GM12873 (cell line): ENCODE results near the gene SRP9.

Experiments used
- TF ChIP-seq, protein P1 (sequence below): IDR thresholded peaks from 2 replicates; pipeline ENCODE4 v1.5.1; 2012; ENCODE audit warnings: low read depth, mild to moderate bottlenecking, moderate library complexity, low read length, control low read depth; ENCODE audit not compliant: insufficient read depth; ENCODE audit errors: missing control alignments

SRP9 gene

DNA sequence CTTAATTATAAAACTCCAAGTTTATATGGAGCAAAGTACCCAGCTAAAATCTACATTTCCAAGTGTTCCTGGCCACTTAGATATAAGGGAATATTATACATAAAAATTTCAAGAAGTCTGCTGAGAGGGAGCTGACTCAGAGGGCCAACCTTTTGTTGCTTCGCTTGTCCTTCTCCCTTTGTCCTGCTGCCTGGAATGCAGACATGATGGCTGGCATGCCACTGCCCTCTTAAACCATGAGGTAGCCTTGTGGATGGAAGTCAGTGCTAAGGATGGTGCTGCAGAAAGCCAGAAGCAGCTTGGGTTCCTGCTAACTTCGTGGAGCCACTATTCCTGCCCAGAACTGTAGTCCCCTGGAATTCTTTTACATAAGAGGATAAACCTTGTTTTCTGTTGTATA, 38.9 kb upstream of the SRP9 start:
- TF ChIP-seq, protein P1, sequence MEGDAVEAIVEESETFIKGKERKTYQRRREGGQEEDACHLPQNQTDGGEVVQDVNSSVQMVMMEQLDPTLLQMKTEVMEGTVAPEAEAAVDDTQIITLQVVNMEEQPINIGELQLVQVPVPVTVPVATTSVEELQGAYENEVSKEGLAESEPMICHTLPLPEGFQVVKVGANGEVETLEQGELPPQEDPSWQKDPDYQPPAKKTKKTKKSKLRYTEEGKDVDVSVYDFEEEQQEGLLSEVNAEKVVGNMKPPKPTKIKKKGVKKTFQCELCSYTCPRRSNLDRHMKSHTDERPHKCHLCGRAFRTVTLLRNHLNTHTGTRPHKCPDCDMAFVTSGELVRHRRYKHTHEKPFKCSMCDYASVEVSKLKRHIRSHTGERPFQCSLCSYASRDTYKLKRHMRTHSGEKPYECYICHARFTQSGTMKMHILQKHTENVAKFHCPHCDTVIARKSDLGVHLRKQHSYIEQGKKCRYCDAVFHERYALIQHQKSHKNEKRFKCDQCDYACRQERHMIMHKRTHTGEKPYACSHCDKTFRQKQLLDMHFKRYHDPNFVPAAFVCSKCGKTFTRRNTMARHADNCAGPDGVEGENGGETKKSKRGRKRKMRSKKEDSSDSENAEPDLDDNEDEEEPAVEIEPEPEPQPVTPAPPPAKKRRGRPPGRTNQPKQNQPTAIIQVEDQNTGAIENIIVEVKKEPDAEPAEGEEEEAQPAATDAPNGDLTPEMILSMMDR: no peak

- TF ChIP-seq, protein P1: no peak
Observed at GRCh38 chr1:225739542-225740107, 38.0 kb upstream of the SRP9 start.

DNA sequence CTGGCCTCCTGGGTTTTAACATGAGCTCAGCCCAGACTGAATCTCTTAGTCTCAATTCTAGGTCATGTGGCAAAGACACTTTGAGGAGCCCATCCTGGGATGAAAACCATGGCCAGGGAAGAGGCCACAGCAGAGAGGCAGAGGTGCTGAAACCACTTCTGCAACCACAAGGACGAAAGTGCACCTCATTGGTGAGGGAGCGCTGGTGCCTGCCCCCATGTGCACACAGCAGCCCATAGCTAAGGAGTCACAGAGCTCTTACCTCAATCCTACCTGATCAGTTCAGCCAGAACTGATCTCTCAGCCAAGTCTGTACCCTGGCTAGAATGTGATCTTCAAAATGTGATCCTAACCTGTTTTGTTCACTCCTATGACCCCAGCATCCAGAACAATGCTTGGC, 32.9 kb upstream of the SRP9 start:
- TF ChIP-seq, protein P1: no peak

DNA sequence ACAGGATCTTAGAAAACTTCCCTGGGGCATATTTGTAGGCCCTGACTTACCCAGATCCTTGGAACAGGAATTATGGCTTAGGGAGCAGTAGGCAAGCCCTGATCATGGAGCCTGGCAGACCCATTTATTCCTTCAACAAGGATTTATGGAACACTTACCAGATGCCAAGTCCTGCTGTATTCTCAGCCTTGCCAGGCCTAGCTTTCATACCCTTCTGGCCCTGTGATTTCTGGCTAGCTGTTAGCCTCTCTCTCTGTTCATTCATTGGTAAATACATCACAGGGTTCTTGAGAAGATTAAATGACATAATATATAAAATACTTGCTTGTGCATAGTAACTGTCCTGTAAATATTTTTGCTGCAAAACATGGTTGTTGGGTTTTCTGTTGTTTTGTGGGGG, 32.4 kb upstream of the SRP9 start:
- TF ChIP-seq, protein P1: no peak

GRCh38 chr1:225746361-225747179, 31.1 kb upstream of the SRP9 start:
- TF ChIP-seq, protein P1: no peak

GRCh38 chr1:225747566-225747965, 30.1 kb upstream of the SRP9 start:
- TF ChIP-seq, protein P1: no peak

DNA sequence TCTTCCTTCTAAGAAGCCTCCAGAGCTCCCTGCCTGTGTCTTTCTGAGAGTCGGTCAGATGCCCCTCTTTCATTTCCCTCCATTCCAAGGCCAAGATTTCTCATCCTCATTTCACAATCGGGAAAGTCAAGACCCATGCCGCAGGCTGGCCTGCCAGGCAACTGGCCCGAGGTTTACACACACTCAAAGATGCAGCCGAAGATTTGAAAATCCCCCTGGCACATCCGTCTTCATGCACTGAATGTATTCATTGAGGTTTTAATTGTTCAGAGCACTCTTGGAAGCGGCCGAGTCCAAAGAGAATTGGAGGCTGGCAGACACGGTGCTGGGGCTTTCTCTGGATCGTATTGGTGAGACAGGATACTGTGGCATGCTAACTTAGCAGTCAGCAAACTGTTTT, 29.1 kb upstream of the SRP9 start:
- TF ChIP-seq, protein P1: no peak
